ENCODE data around the gene ABCC9. TPM values are rescaled to one million over a fixed set of nuclear protein-coding genes. Genes with fewer than 3 reads are reported as not detected.
"Not testable (repeated sequence)": the region's sequence is repeated elsewhere in the genome, so short reads cannot be mapped to it uniquely, and the experiment has no call there.

The ABCC9 gene
- total RNA-seq, 2 donors from 2014 or later = 25.0 to 52.8 TPM

GRCh38 chr12:21815306-21816062, 125.7 kb downstream of the ABCC9 start:
- H3K36me3 ChIP-seq = no peaks in the 10 kb centered on the region
- H3K4me1 ChIP-seq = peaks cover 0 to 21% of the 10 kb centered on the region in 2 donors
- DNase-seq (ENCODE audit: low spot score) = no peak
- no peak for TF ChIP-seq CTCF (IDR thresholded peaks at IDR 0.05)
- H3K27me3 ChIP-seq = no peaks in the 10 kb centered on the region
- no peak overlapping the region for H3K27ac ChIP-seq
- no peaks in the 10 kb centered on the region for H3K9me3 ChIP-seq
- H3K4me3 ChIP-seq = no peak overlapping the region

GRCh38 chr12:21814814-21815213, 126.4 kb downstream of the ABCC9 start:
- H3K27ac ChIP-seq = no peak overlapping the region

GRCh38 chr12:21814327-21814726, 126.9 kb downstream of the ABCC9 start:
- no peaks in the 10 kb centered on the region for H3K27me3 ChIP-seq
- no peak for TF ChIP-seq CTCF (IDR thresholded peaks at IDR 0.05)

More at GRCh38 chr12:21814814-21815213, 126.4 kb downstream of the ABCC9 start:
- Histone ChIP-seq H3K9me3 (no peaks in the 10 kb centered on the region), H3K4me1 (peaks cover 0 to 20% of the 10 kb centered on the region in 2 donors), H3K27me3 (no peaks in the 10 kb centered on the region), H3K4me3 (no peak overlapping the region), H3K36me3 (no peaks in the 10 kb centered on the region)
- DNase-seq (ENCODE audit: low spot score) = no peak
- no peak for TF ChIP-seq CTCF (IDR thresholded peaks at IDR 0.05)

GRCh38 chr12:21813751-21814150, 127.5 kb downstream of the ABCC9 start:
- Histone ChIP-seq H3K27me3 (no peaks in the 10 kb centered on the region), H3K36me3 (no peaks in the 10 kb centered on the region), H3K27ac (peak overlapping the region; percentile 17 to 52)

More at GRCh38 chr12:21814327-21814726, 126.9 kb downstream of the ABCC9 start:
- H3K4me1 ChIP-seq = peaks cover 0 to 15% of the 10 kb centered on the region in 2 donors
- H3K27ac ChIP-seq = peak overlapping the region; percentile 17 to 52
- no peaks in the 10 kb centered on the region for H3K9me3 ChIP-seq
- no peak overlapping the region for H3K4me3 ChIP-seq
- H3K36me3 ChIP-seq = no peaks in the 10 kb centered on the region
- DNase-seq (ENCODE audit: low spot score) = no peak

GRCh38 chr12:21813125-21813524, 128.1 kb downstream of the ABCC9 start:
- H3K27me3 ChIP-seq = no peaks in the 10 kb centered on the region
- TF ChIP-seq CTCF (IDR thresholded peaks at IDR 0.05) = no peak
- no peaks in the 10 kb centered on the region for H3K9me3 ChIP-seq
- no peak overlapping the region for H3K4me3 ChIP-seq
- peaks cover 0 to 7% of the 10 kb centered on the region in 2 donors for H3K4me1 ChIP-seq
- peak overlapping the region in 1 of 2 donors; percentile 52 for H3K27ac ChIP-seq
- no peaks in the 10 kb centered on the region for H3K36me3 ChIP-seq
- no peak for DNase-seq (ENCODE audit: low spot score)

More at GRCh38 chr12:21813751-21814150, 127.5 kb downstream of the ABCC9 start:
- TF ChIP-seq CTCF (IDR thresholded peaks at IDR 0.05) = no peak
- H3K9me3 ChIP-seq = no peaks in the 10 kb centered on the region
- no peak overlapping the region for H3K4me3 ChIP-seq
- no peak for DNase-seq (ENCODE audit: low spot score)
- H3K4me1 ChIP-seq = peaks cover 0 to 9% of the 10 kb centered on the region in 2 donors

GRCh38 chr12:21812340-21812739, 128.9 kb downstream of the ABCC9 start:
- not testable (repeated sequence) for H3K4me3 ChIP-seq; H3K27ac ChIP-seq; H3K9me3 ChIP-seq; H3K27me3 ChIP-seq; H3K36me3 ChIP-seq; H3K4me1 ChIP-seq; DNase-seq (ENCODE audit: low spot score)
